Measurements from ENCODE around the gene DISP3.

GRCh38 chr1:11498956-11499594, 20.1 kb downstream of the DISP3 start:
- TF ChIP-seq POLR2A (IDR thresholded peaks at IDR 0.05) = no peak
- TF ChIP-seq, protein P1, sequence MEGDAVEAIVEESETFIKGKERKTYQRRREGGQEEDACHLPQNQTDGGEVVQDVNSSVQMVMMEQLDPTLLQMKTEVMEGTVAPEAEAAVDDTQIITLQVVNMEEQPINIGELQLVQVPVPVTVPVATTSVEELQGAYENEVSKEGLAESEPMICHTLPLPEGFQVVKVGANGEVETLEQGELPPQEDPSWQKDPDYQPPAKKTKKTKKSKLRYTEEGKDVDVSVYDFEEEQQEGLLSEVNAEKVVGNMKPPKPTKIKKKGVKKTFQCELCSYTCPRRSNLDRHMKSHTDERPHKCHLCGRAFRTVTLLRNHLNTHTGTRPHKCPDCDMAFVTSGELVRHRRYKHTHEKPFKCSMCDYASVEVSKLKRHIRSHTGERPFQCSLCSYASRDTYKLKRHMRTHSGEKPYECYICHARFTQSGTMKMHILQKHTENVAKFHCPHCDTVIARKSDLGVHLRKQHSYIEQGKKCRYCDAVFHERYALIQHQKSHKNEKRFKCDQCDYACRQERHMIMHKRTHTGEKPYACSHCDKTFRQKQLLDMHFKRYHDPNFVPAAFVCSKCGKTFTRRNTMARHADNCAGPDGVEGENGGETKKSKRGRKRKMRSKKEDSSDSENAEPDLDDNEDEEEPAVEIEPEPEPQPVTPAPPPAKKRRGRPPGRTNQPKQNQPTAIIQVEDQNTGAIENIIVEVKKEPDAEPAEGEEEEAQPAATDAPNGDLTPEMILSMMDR (IDR thresholded peaks at IDR 0.05) = no peak

All from ovary (tissue), 3 donors.